Chondrocyte (in vitro differentiated cells): ENCODE data around the gene CCDC6. TPM values are rescaled to one million over a fixed set of nuclear protein-coding genes. Genes with fewer than 3 reads are reported as not detected.

Experiments
- DNase-seq: peaks from one replicate; pipeline ENCODE4 v3.0.0; 2021; ENCODE audit warnings: mixed read lengths, low spot score
- H3K27ac Mint-ChIP-seq: one replicate; pipeline ENCODE4 v1.8.0; 2021; ENCODE audit warnings: mild to moderate bottlenecking, moderate library complexity, mixed read lengths; ENCODE audit not compliant: unreplicated experiment
- H3K27me3 Mint-ChIP-seq: 2 replicates; pipeline ENCODE4 v1.8.0; 2021; ENCODE audit warnings: low read depth, mixed read lengths
- H3K36me3 Mint-ChIP-seq: 2 replicates; pipeline ENCODE4 v1.8.0; 2021; ENCODE audit warnings: low read depth, mixed read lengths
- H3K4me1 Mint-ChIP-seq: 2 replicates; pipeline ENCODE4 v1.8.0; 2021; ENCODE audit warnings: low read depth, mild to moderate bottlenecking, mixed read lengths
- H3K4me3 Mint-ChIP-seq: one replicate; pipeline ENCODE4 v1.8.0; 2021; ENCODE audit warnings: mild to moderate bottlenecking, moderate library complexity, mixed read lengths; ENCODE audit not compliant: unreplicated experiment
- H3K9me3 Mint-ChIP-seq: 2 replicates; pipeline ENCODE4 v1.8.0; 2021; ENCODE audit warnings: low read depth, mixed read lengths
- total RNA-seq: library from RNA; stranded (reverse); gene quantifications from 3 replicates; pipeline ENCODE4 v1.2.1, GENCODE V29; 2021
- TF ChIP-seq, protein P1 (sequence below): fragments of 200-600 bp; sonication (generic); IDR thresholded peaks from 2 replicates; pipeline ENCODE4 v1.5.0; 2021; ENCODE audit warnings: antibody characterized with exemption, mild to moderate bottlenecking, moderate library complexity

CCDC6 gene
- total RNA-seq, 1 donor from 2014 or later, result 59.3 TPM

DNA sequence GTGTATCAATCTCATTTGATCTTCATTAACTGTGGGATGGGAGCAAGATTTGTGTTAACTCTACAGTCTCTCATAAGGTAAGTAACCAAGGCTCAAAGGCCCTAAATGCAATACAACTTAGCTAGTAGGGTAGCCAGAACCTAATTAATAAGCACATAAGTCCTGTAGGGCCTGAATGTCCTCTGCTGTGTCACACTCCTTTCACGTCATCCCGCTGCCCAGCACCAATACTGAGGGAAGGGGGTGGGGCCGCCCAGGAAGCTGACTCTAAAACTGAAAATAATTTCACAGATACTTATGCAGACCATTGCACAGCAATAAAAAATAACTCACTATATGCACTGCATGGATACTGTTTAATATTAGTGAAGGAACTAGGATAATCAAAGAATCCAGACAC is 13.7 kb downstream of the CCDC6 start:
- H3K27me3 Mint-ChIP-seq, result no peaks in the 10 kb centered on the region
- H3K4me3 Mint-ChIP-seq, result no peak overlapping the region
- H3K27ac Mint-ChIP-seq, result no peak overlapping the region
- TF ChIP-seq, protein P1, sequence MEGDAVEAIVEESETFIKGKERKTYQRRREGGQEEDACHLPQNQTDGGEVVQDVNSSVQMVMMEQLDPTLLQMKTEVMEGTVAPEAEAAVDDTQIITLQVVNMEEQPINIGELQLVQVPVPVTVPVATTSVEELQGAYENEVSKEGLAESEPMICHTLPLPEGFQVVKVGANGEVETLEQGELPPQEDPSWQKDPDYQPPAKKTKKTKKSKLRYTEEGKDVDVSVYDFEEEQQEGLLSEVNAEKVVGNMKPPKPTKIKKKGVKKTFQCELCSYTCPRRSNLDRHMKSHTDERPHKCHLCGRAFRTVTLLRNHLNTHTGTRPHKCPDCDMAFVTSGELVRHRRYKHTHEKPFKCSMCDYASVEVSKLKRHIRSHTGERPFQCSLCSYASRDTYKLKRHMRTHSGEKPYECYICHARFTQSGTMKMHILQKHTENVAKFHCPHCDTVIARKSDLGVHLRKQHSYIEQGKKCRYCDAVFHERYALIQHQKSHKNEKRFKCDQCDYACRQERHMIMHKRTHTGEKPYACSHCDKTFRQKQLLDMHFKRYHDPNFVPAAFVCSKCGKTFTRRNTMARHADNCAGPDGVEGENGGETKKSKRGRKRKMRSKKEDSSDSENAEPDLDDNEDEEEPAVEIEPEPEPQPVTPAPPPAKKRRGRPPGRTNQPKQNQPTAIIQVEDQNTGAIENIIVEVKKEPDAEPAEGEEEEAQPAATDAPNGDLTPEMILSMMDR, result no peak
- no peaks in the 10 kb centered on the region for H3K9me3 Mint-ChIP-seq
- H3K4me1 Mint-ChIP-seq, result peaks cover 36% of the 10 kb centered on the region
- peaks cover 3% of the 10 kb centered on the region for H3K36me3 Mint-ChIP-seq
- no peak for DNase-seq

DNA sequence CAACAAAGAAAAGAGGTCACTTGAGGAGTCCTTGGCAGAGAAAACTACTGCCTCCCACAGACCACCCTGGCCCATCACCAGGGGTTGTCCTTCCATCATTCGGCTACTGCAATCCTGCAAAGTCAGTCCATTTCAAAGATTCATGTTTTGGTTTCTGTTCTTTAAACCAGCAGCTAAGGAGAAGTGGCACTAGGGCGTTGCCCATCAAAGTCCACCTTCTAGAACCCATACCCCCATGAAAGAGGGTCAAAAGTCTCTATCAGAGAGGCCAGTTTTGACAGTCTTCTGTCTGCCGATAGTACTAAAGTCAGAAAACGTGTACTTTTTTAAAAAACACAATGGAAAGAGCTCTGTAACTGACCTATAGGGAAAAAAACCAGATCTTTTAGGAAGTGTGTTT is 14.4 kb downstream of the CCDC6 start:
- H3K9me3 Mint-ChIP-seq, result no peaks in the 10 kb centered on the region
- no peaks in the 10 kb centered on the region for H3K27me3 Mint-ChIP-seq
- no peak for DNase-seq
- peaks cover 3% of the 10 kb centered on the region for H3K36me3 Mint-ChIP-seq
- no peak overlapping the region for H3K4me3 Mint-ChIP-seq
- peaks cover 39% of the 10 kb centered on the region for H3K4me1 Mint-ChIP-seq
- no peak overlapping the region for H3K27ac Mint-ChIP-seq
- TF ChIP-seq, protein P1, result no peak

DNA sequence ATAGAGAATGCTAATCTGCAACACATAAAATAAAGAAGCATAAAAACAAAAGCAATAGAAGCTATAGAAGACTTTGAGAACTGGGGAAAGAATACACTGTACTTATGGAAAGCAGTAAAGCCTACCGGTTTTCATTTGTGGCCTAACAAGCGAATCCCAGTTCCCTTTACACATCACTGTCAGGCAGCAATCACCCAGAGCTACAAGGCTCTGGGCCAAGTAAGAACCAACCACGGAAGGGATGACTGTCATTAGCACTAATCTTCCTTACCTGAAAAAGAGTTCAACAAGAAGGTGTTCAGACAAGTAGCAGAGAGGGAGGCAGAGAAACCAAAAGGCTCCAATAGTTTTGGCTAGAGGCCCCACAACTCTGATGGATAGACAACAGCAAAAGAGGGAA is 15.0 kb downstream of the CCDC6 start:
- DNase-seq, result no peak
- Mint-ChIP-seq H3K4me1 (peaks cover 40% of the 10 kb centered on the region), H3K36me3 (peaks cover 3% of the 10 kb centered on the region), H3K4me3 (no peak overlapping the region), H3K9me3 (no peaks in the 10 kb centered on the region), H3K27ac (no peak overlapping the region), H3K27me3 (no peaks in the 10 kb centered on the region)
- TF ChIP-seq, protein P1, result no peak

DNA sequence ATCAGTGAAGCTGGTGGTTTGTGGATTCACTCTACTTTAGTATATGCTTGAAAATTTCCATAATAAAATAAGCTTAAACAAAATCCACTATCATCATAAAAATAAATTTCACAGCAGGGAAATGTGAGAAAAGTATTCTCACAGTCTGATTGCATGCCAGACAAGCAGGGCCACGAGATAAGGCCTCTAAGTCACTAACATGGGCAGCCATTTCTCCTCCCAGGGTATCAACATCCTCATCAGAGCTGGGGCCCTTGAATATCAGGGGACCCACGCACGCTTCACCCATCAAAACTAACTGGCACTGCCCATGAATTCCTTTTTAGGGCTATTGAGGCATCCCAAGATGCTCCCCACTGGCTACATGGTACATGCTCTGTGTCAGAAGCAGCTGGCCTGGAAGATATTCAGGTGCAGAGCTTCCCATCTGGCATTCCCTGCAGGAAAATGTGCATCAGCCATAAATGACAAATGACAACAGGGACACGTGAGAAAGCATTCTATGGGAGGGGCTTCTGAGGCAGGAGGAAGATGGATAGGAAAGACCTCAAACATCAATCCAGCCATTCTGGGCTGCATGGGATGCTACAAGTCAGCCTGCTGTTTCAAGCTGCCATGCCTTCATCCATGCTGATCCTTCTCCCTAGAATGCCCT is 17.4 kb downstream of the CCDC6 start:
- no peak overlapping the region for H3K4me3 Mint-ChIP-seq
- TF ChIP-seq, protein P1, result no peak
- H3K36me3 Mint-ChIP-seq, result peaks cover 3% of the 10 kb centered on the region
- no peak overlapping the region for H3K27ac Mint-ChIP-seq
- no peak for DNase-seq
- H3K9me3 Mint-ChIP-seq, result no peaks in the 10 kb centered on the region
- H3K4me1 Mint-ChIP-seq, result peaks cover 31% of the 10 kb centered on the region
- no peaks in the 10 kb centered on the region for H3K27me3 Mint-ChIP-seq

DNA sequence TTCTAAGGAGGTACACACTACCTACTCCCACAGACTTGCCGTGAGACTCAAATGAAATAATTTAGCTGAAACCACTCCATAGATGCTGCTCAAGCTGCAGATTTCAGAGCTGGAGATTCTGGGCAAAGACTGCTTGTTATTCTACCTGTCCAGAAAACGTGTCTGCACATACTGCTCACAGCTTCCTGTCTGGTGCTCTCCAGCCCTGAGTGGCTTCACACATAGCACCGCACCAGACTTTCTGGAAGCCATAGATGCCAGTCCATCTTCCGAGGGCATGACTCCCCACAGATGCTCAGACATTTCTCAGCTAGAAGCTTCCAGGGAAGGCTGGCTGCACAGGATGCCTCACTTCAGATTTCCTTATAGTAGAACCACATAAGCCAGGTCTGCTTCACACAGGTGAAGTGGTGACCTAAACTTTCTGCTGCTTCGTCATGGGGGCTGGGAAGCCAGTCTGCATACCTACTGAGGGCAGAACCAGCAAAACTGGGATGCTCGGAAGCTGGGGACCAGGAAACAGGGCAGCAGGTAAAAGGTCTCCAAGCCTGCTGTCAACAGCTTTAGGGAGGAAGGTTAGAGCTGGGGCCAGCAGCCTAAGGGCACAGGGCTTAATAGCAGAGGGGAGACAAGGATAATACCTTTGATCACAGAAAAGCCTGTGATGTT is 18.2 kb downstream of the CCDC6 start:
- Mint-ChIP-seq H3K9me3 (no peaks in the 10 kb centered on the region), H3K4me1 (peaks cover 25% of the 10 kb centered on the region), H3K4me3 (no peak overlapping the region), H3K27ac (no peak overlapping the region), H3K36me3 (peaks cover 3% of the 10 kb centered on the region), H3K27me3 (no peaks in the 10 kb centered on the region)
- DNase-seq, result no peak
- TF ChIP-seq, protein P1, result no peak
